ENCODE measurements around the gene PPP6R1.

- TF ChIP-seq CTCF (IDR thresholded peaks at IDR 0.05; ENCODE audit: poor library complexity) (no peak), EZH2 (IDR thresholded peaks at IDR 0.05; ENCODE audit: borderline replicate concordance) (no peak), EZH2phosphoT487 (IDR thresholded peaks at IDR 0.05; ENCODE audit: low read depth, severe bottlenecking, unreplicated experiment) (no peak)
These were observed 17.3 kb upstream of the PPP6R1 start for GRCh38 chr19:55275851-55276719.

Data from hepatocyte (in vitro differentiated cells).